Testis (tissue), 3 donors: ENCODE data around the gene GABBR2. TPM values are rescaled to one million over a fixed set of nuclear protein-coding genes. Genes with fewer than 3 reads are reported as not detected.

Experiments
- DNase-seq: peaks from one replicate; pipeline ENCODE4 v3.0.0-alpha.2; 2019
- H3K27ac ChIP-seq, 2 donors: fragments of 200-600 bp; sonication (generic); one replicate each; pipeline ENCODE4 v1.5.1; 2019
- H3K27me3 ChIP-seq: fragments of 200-600 bp; sonication (generic); one replicate; pipeline ENCODE4 v1.5.1; 2019
- H3K36me3 ChIP-seq: fragments of 200-600 bp; sonication (generic); one replicate; pipeline ENCODE4 v1.5.1; 2017; ENCODE audit warnings: low read depth; ENCODE audit errors: missing control alignments
- H3K4me1 ChIP-seq: fragments of 200-600 bp; sonication (generic); one replicate; pipeline ENCODE4 v1.5.1; 2019
- H3K4me3 ChIP-seq, 2 donors: fragments of 200-600 bp; sonication (generic); one replicate each; pipeline ENCODE4 v1.5.1; 2017 to 2019
- H3K9me3 ChIP-seq: fragments of 200-600 bp; sonication (generic); one replicate; pipeline ENCODE4 v1.5.1; 2017
- CTCF ChIP-seq, 3 experiments: fragments of 450-650 bp in 2 of 3; fragments of 200-600 bp in 1 of 3; sonication (generic) in 1 of 3; IDR thresholded peaks; one replicate each; pipeline ENCODE4 v1.5.1; 2016 to 2019; ENCODE audit warnings: antibody characterized with exemption in 3 of 3, mild to moderate bottlenecking in 2 of 3, moderate library complexity in 1 of 3
- POLR2A ChIP-seq: fragments of 450-650 bp; IDR thresholded peaks from one replicate; pipeline ENCODE4 v1.6.1; 2017; ENCODE audit warnings: antibody characterized with exemption, mild to moderate bottlenecking, moderate library complexity
- WGBS, 2 donors: methylation state at CpG; one replicate each; pipeline ENCODE4 v1.1.5; 2018; 5-methylcytosine and 5-hydroxymethylcytosine counted together
- intact Hi-C: fragments of 100-400 bp; cut with DNase I; formaldehyde crosslinking; loops from one replicate; pipeline ENCODE4 v1.15.1; 2023; ENCODE audit warnings: low total_unique reads
- polyA plus RNA-seq: library from polyadenylated mRNA; stranded (reverse); fragments of 350-450 nt; fragmentation: Illumina TruSeq; extraction: RNeasy Lipid Tissue Mini Kit (QIAGEN cat#74804); gene quantifications from one replicate; pipeline ENCODE4 v1.2.3, GENCODE V29; 2014; ENCODE audit warnings: low read depth, low replicate concordance; ENCODE audit not compliant: insufficient read depth
- total RNA-seq, 2 donors: library from RNA; depleted of rRNA; stranded (reverse); fragments of >200 nt; gene quantifications; one replicate each; pipeline ENCODE4 v1.2.3, GENCODE V29; 2016

Gene GABBR2
- total and polyA plus RNA-seq, 3 donors from 2014 or later, result 3.0 to 8.1 (median 6.9) TPM

- Histone ChIP-seq H3K4me3 (no peak overlapping the region), H3K27me3 (no peaks in the 10 kb centered on the region), H3K36me3 (no peaks in the 10 kb centered on the region), H3K9me3 (no peaks in the 10 kb centered on the region), H3K4me1 (peaks cover 18% of the 10 kb centered on the region), H3K27ac (no peak overlapping the region)
- intact Hi-C loops, result no loop called here
- no peak for DNase-seq
- TF ChIP-seq CTCF (IDR thresholded peaks at IDR 0.05) (no peak), POLR2A (no peak)
- 70 to 83% methylated on average over 8 of the region's 8 CpGs for WGBS, 2 donors
Observed at GRCh38 chr9:98599566-98600216, 109.0 kb downstream of the GABBR2 start.

- Histone ChIP-seq H3K36me3 (no peaks in the 10 kb centered on the region), H3K27ac (no peak overlapping the region), H3K4me3 (no peak overlapping the region), H3K4me1 (peaks cover 10% of the 10 kb centered on the region), H3K27me3 (no peaks in the 10 kb centered on the region), H3K9me3 (no peaks in the 10 kb centered on the region)
- WGBS, 2 donors, result 72 to 90% methylated on average over 2 of the region's 2 CpGs
- no peak for TF ChIP-seq CTCF (IDR thresholded peaks at IDR 0.05)
- no peak for TF ChIP-seq POLR2A
- DNase-seq, result no peak
- intact Hi-C loops, result no loop called here
Observed at GRCh38 chr9:98598861-98599260, 109.9 kb downstream of the GABBR2 start.

GRCh38 chr9:98597236-98597771, 111.4 kb downstream of the GABBR2 start:
- intact Hi-C loops, result no loop called here
- no peak overlapping the region for H3K4me3 ChIP-seq
- no peaks in the 10 kb centered on the region for H3K9me3 ChIP-seq
- TF ChIP-seq POLR2A (no peak), CTCF (IDR thresholded peaks at IDR 0.05) (no peak)
- no peaks in the 10 kb centered on the region for H3K36me3 ChIP-seq
- H3K27ac ChIP-seq, result no peak overlapping the region
- no peak for DNase-seq
- no peaks in the 10 kb centered on the region for H3K27me3 ChIP-seq
- peaks cover under 1% of the 10 kb centered on the region for H3K4me1 ChIP-seq

GRCh38 chr9:98596486-98596885, 112.2 kb downstream of the GABBR2 start:
- no peaks in the 10 kb centered on the region for H3K4me1 ChIP-seq
- 59 to 70% methylated on average over 7 of the region's 7 CpGs for WGBS, 2 donors
- H3K9me3 ChIP-seq, result no peaks in the 10 kb centered on the region
- intact Hi-C loops, result no loop called here
- no peak overlapping the region for H3K27ac ChIP-seq
- no peak overlapping the region for H3K4me3 ChIP-seq
- no peaks in the 10 kb centered on the region for H3K27me3 ChIP-seq
- TF ChIP-seq CTCF (IDR thresholded peaks at IDR 0.05), result no peak
- TF ChIP-seq POLR2A, result no peak
- no peaks in the 10 kb centered on the region for H3K36me3 ChIP-seq
- DNase-seq, result no peak
